Occipital lobe (tissue), 2 donors: ENCODE measurements around the gene PCSK1. TPM values are rescaled to one million over a fixed set of nuclear protein-coding genes. Genes with fewer than 3 reads are reported as not detected.
"Not testable (repeated sequence)": the region's sequence is repeated elsewhere in the genome, so short reads cannot be mapped to it uniquely, and the experiment has no call there.

Experiments used
- DNase-seq: peaks from one replicate; lab custom pipeline; 2025; lab: John Stamatoyannopoulos, UW
- total RNA-seq: library from RNA; depleted of rRNA; stranded (reverse); fragments of >200 nt; gene quantifications from one replicate; pipeline ENCODE4 v1.2.3, GENCODE V29; 2014

PCSK1 gene
- total RNA-seq, 1 donor from 2014 or later = 1.6 TPM

DNA sequence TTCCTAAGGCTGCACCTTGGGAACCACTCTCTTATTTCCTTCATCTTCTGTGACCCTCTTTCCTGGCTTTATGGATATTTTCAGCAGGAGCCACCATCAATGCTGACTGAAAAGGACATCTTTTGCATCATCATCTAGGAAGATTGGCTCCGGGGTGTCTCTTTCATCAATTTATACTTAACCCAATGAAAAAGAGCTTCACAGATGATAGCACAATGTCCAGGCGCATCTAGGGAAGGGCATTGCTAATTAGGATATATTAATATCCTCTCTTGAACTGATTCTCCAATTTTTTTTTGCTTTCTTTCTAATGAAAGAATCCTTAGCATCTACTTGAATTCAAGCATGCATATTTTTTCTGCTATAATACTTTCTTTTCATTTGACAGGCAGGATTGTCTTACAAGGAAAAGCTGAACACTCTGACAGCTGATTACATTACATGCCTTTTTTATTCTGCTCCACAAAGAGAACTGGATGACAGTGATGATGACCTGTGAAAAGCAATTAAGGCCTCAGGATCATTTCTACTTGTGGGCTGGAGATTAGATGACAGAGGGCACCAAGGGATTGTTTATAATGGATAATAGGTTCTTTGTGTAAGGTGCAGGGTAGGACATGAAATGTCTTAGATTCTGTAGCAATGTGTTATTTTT lies 60.2 kb downstream of the PCSK1 start:
- DNase-seq = no peak

- DNase-seq = no peak
Observed at GRCh38 chr5:96370976-96371375, 62.1 kb downstream of the PCSK1 start.

DNA sequence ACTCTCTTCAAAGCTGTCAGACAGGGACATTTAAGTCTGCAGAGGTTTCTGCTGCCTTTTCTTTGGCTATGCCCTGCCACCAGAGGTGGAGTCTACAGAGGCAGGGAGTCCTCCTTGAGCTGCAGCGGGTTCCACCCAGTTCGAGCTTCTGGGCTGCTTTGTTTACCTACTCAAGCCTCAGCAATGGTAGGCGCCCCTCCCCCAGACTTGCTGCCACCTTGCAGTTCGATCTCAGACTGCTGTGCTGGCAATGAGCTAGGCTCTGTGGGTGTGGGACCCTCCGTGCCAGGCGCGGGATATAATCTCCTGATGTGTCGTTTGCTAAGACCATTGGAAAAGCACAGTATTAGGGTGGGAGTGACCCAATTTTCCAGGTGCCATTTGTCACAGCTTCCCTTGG lies 65.7 kb downstream of the PCSK1 start:
- DNase-seq = not testable (repeated sequence)

- no peak for DNase-seq
Observed at GRCh38 chr5:96354237-96354636, 78.8 kb downstream of the PCSK1 start.

DNA sequence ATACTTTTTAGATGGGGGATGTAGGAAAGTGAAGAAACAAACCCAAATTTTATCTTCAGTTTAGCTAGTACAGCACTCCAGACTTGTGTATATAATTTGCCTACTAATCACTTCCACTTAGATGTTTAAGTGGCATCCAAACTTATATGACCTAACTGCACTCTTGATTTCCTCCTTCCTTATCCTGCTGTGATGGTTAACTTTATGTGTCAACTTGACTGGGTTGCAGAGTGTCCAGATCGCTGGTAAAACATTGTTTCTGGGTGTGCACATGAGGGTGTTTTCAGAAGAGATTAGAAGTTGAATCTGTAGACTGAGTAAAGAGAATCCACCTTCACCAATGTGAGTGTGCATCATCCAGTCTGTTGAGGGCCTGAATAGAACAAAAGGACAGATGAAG lies 79.8 kb downstream of the PCSK1 start:
- no peak for DNase-seq

DNA sequence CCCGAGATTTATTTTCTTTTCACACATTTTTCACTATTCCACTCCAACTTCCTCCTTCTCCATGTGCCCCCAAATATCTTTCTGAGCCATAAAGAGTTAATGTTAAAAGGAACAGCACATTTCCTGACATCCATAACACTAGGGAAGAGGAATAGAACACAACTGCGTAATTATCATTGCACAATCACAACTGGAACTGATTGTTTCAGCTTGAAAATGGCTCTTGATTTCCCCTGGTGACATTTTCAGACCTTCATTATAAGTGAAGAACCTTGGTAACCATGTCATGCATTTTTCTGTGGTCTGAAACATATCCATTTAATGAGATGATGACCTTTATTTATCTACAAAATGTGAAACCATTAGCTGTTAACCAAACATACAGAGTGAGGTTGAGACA lies 82.4 kb downstream of the PCSK1 start:
- DNase-seq = no peak

DNA sequence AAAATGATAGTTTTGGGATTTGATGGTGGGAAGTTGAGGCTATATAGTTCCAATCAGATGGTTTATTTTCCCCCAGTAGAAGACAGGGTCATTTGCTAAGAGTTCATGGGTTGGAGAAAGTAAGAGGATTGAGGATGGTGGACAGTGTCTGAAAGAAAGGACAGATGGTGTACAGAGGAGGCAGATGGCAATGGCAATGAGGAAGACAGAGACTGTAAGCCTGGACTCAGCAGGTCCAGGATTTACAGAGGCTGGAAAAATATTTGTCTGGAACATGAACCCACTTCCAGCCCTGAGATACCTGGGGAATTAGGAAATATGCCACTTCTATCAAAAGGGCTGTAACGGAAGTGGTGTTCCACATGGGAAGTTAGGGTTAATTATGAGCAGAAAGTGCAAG lies 84.5 kb downstream of the PCSK1 start:
- DNase-seq = no peak

- DNase-seq = no peak
Observed at GRCh38 chr5:96347502-96348292, 85.4 kb downstream of the PCSK1 start.

GRCh38 chr5:96344678-96345577 lies 88.1 kb downstream of the PCSK1 start:
- no peak for DNase-seq

GRCh38 chr5:96343094-96343493 lies 90.0 kb downstream of the PCSK1 start:
- DNase-seq = no peak

DNA sequence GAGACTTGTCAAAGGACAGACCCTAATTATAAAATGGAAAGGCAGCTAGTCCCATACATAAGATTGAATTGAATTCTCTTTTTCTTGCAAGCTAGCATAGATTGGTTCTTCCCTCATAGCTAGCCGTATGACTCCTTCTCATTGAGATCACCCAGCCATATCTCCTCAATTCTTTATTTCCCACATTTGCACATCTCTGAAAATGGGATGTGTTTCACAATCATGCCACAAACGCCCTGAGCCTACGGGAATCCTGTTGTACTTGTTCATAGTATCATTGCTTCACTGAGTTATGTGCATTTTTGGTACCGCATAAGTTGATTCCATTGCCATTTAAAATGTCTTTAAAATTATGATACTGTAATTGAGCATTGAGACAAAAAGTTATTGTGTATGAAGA lies 90.5 kb downstream of the PCSK1 start:
- no peak for DNase-seq

Other genes starting within 250 kb of the PCSK1 start
- 13.4 TPM for gene CAST, start 229.1 kb upstream of the PCSK1 start, total RNA-seq